Lower leg skin (tissue), 4 donors: ENCODE data around the gene DCBLD1. TPM values are rescaled to one million over a fixed set of nuclear protein-coding genes. Genes with fewer than 3 reads are reported as not detected.
A peak's percentile ranks its signal among the peaks of the same experiment; 100 is the strongest.

Source experiments
- DNase-seq, 2 donors: peaks; one replicate each; pipeline ENCODE4 v3.0.0-alpha.2; 2019; ENCODE audit warnings: low spot score in 2 of 2
- H3K4me3 ChIP-seq: fragments of 200-600 bp; sonication (generic); 2 replicates; pipeline ENCODE4 v1.5.1; 2017; ENCODE audit warnings: mild to moderate bottlenecking, low read depth; ENCODE audit not compliant: poor library complexity, severe bottlenecking
- POLR2A ChIP-seq, 2 donors: fragments of 450-650 bp; IDR thresholded peaks; one replicate each; pipeline ENCODE4 v1.6.1; 2016 to 2017; ENCODE audit warnings: antibody characterized with exemption in 2 of 2, mild to moderate bottlenecking in 1 of 2, moderate library complexity in 1 of 2
- WGBS, 2 donors: methylation state at CpG; one replicate each; pipeline ENCODE4 v1.1.5; 2018; 5-methylcytosine and 5-hydroxymethylcytosine counted together
- intact Hi-C: fragments of 100-400 bp; cut with DNase I; formaldehyde crosslinking; loops from one replicate; pipeline ENCODE4 v1.15.0; 2023; ENCODE audit warnings: low total_unique reads
- total RNA-seq, 4 donors: library from RNA; depleted of rRNA; stranded (reverse); fragments of >200 nt; gene quantifications; one replicate each; pipeline ENCODE4 v1.1.0, GENCODE V29; 2016
- TF ChIP-seq, protein P1 (sequence below), 3 donors: fragments of 450-650 bp; IDR thresholded peaks; one replicate each; pipeline ENCODE4 v1.5.1; 2016; ENCODE audit warnings: antibody characterized with exemption in 3 of 3, mild to moderate bottlenecking in 3 of 3, moderate library complexity in 2 of 3

Gene DCBLD1
- total RNA-seq, 4 donors from 2014 or later, result 2.4 to 8.0 (median 3.3) TPM

DNA sequence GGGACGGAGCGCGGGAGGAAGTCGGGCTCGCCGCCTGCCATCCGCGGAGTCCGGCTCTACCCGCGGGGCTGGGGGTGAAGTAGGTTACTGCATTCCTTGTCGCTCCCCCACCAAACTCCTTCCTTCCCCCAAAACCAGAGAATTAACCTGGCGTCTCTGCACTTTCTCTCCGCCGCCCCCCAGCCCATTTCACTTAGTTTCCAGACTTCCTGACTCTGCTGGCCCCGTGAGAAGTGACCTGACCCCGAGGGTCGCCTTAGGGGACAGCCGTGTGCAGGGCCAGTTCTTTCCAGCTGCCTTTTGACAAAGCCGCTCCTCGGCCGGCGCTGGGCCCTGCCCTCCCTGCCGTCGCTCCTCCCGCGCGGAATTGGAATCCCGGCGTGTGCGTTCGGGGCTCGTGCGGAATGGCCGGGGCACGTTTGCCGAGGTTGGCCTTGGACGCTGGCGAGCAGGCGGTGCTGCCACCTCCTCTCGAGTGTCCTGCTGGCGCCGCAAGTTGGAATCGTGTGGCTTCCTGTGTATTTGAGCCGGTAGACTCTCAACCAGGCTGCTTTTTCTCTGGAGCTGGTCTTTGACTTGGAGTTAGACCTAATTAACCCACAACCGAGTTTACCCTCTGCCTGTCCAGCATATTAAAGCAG, 650 bp downstream of the DCBLD1 start:
- TF ChIP-seq POLR2A (IDR thresholded peaks at IDR 0.05), result no peak
- TF ChIP-seq, protein P1, sequence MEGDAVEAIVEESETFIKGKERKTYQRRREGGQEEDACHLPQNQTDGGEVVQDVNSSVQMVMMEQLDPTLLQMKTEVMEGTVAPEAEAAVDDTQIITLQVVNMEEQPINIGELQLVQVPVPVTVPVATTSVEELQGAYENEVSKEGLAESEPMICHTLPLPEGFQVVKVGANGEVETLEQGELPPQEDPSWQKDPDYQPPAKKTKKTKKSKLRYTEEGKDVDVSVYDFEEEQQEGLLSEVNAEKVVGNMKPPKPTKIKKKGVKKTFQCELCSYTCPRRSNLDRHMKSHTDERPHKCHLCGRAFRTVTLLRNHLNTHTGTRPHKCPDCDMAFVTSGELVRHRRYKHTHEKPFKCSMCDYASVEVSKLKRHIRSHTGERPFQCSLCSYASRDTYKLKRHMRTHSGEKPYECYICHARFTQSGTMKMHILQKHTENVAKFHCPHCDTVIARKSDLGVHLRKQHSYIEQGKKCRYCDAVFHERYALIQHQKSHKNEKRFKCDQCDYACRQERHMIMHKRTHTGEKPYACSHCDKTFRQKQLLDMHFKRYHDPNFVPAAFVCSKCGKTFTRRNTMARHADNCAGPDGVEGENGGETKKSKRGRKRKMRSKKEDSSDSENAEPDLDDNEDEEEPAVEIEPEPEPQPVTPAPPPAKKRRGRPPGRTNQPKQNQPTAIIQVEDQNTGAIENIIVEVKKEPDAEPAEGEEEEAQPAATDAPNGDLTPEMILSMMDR (IDR thresholded peaks at IDR 0.05), result no peak
- 0% methylated on average over 15 to 23 of the region's 46 CpGs for WGBS, 2 donors
- DNase-seq, result peak; percentile 23 to 88
- intact Hi-C loops, result no loop called here
- peak overlapping the region; percentile 84 for H3K4me3 ChIP-seq

DNA sequence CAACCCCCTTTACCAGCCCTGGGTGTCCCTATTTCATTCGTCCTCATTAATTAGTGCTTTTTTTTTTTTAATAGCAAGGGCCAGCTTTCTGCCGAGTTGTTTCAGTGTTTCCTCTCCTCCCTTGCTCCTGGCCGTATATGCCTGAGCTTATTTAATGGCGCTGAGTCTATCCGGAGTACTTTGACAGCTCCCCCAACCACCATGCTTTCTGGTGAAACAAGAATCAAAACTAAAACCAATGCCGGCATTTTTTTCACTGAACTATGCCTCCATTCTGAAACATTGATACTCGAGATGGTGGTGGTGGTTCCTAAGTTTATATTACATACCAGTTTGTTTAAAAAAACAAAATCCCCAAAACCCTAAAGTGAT, 1.2 kb downstream of the DCBLD1 start:
- 0% methylated on average over 7 of the region's 7 CpGs for WGBS, 2 donors
- H3K4me3 ChIP-seq, result peak overlapping the region; percentile 84
- intact Hi-C loops, result no loop called here
- no peak for TF ChIP-seq POLR2A (IDR thresholded peaks at IDR 0.05)
- TF ChIP-seq, protein P1 (IDR thresholded peaks at IDR 0.05), result no peak
- no peak for DNase-seq

DNA sequence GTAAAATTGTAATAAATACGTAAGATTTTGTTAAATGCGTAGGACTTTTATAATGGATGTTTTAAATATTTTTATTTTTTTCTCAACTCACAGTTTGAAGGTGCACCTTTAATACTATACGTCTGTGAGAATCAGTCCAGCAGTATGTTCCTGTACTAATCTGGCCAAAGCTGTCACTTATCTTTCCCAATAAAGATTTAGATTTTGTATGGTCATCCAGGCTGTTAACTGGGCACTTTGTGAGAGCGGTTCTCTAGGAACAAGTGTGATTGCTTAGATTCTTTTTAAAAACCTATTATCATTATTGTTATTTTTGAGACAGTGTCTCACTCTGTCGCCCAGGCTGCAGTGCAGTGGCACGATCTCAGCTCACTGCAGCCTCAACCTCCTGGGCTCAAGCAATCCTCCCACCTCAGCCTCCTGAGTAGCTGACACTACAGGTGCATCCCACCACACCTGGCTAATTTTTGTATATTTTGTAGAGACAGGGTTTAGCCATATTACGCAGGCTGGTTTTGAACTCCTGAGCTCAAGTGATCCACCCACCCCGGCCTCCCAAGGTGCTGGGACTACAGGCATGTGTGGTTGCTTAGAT, 1.7 kb downstream of the DCBLD1 start:
- intact Hi-C loops, result no loop called here
- DNase-seq, result no peak
- no peak overlapping the region for H3K4me3 ChIP-seq
- WGBS, 2 donors, result 72 to 79% methylated on average over 8 of the region's 8 CpGs
- no peak for TF ChIP-seq POLR2A (IDR thresholded peaks at IDR 0.05)
- TF ChIP-seq, protein P1 (IDR thresholded peaks at IDR 0.05), result no peak

DNA sequence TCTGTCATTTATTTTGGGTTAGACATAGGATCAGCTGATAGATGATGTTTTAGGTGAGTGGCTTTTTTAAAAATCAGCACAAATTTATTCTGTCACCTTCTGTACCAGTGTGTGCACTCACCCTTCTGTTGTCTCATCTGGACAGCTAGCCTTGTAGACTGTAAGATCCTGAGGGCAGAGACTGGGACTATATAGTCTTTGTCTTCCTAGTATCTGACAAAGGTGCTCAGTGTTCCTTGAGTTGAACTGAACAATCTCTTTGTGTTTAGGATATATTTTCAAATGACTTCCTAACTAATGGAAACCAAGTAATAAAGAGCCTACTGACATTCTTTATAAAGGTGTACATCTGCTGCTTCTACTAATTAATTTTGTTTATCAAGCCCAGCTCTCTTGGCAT, 3.0 kb downstream of the DCBLD1 start:
- no peak for TF ChIP-seq POLR2A (IDR thresholded peaks at IDR 0.05)
- TF ChIP-seq, protein P1 (IDR thresholded peaks at IDR 0.05), result no peak
- DNase-seq, result no peak
- intact Hi-C loops, result no loop called here
- no peak overlapping the region for H3K4me3 ChIP-seq

DNA sequence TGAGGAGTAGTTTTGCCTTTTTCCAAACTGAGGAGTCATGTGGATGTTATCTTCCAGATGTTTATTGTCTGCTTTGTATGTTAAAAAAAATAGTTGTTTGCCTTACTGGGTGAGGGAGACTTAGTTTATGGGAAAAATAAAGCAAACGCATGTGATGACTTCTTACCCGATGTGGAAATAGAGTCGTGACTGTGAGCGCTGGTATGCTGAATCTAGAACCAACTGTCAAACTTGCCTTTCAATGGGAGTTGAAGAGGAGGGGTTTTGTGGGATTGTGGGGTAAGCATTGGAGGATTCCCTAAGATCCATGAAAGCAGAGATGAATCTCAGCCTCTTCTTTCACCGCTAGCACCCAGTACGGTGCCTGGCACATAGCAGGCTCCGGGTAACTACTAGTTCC, 5.3 kb downstream of the DCBLD1 start:
- H3K4me3 ChIP-seq, result no peak overlapping the region
- intact Hi-C loops, result no loop called here
- WGBS, 2 donors, result 89 to 93% methylated on average over 7 of the region's 7 CpGs
- TF ChIP-seq, protein P1 (IDR thresholded peaks at IDR 0.05), result no peak
- TF ChIP-seq POLR2A (IDR thresholded peaks at IDR 0.05), result no peak
- DNase-seq, result no peak

DNA sequence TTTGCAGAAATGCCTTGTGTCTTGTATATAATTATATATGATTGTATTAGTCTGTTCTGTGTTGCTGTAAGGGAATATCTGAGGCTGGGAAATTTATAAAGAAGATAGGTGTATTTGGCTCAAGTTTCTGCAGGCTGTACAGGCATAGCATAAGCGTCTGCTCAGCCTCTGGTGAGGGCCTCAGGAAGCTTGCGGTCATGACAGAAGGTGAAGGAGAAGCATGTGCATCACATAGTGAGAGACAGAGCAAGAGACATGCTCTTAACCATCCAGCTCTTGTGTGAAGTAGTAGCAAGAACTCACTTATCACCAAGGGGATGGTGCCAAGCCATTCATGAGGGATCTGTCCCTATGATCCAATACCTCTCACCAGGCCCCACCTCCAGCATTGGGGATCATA, 6.5 kb downstream of the DCBLD1 start:
- no peak overlapping the region for H3K4me3 ChIP-seq
- DNase-seq, result no peak
- intact Hi-C loops, result no loop called here
- no peak for TF ChIP-seq POLR2A (IDR thresholded peaks at IDR 0.05)
- TF ChIP-seq, protein P1 (IDR thresholded peaks at IDR 0.05), result no peak
- 92 to 100% methylated on average over 2 of the region's 2 CpGs for WGBS, 2 donors
